WTC11 (cell line): ENCODE results near the gene INA. TPM values are rescaled to one million over a fixed set of nuclear protein-coding genes. Genes with fewer than 3 reads are reported as not detected.

Experiments
- ATAC-seq: fragments of 200-7000 bp; cut with Tn5 transposase; 2 replicates; pipeline ENCODE4 v1.10.0; 2021; ENCODE audit warnings: mild to moderate bottlenecking, moderate library complexity
- CTCF ChIA-PET: fragments of 300-600 bp; sonication (Branson Sonifier 250); formaldehyde crosslinking; loops from one replicate; lab custom pipeline; 2021; ENCODE audit warnings: antibody characterized with exemption; lab: Charles Lee
- POLR2A ChIA-PET: fragments of 350-600 bp; sonication (Branson Sonifier 250); formaldehyde crosslinking; loops from one replicate; lab custom pipeline; 2021; ENCODE audit warnings: antibody characterized with exemption; lab: Charles Lee
- DNase-seq: peaks from one replicate; pipeline ENCODE4 v3.0.0; 2021; ENCODE audit warnings: low spot score
- H3K27ac Mint-ChIP-seq: 2 replicates; pipeline ENCODE4 v1.8.0; 2021; ENCODE audit warnings: mixed read lengths
- H3K27me3 Mint-ChIP-seq: 2 replicates; pipeline ENCODE4 v1.8.0; 2021; ENCODE audit warnings: low read depth, mild to moderate bottlenecking, moderate library complexity, mixed read lengths
- H3K36me3 Mint-ChIP-seq: 2 replicates; pipeline ENCODE4 v1.8.0; 2021; ENCODE audit warnings: mixed read lengths
- H3K4me1 Mint-ChIP-seq: 2 replicates; pipeline ENCODE4 v1.8.0; 2022; ENCODE audit warnings: mixed read lengths
- H3K4me3 Mint-ChIP-seq: 2 replicates; pipeline ENCODE4 v1.8.0; 2021; ENCODE audit warnings: mild to moderate bottlenecking, moderate library complexity, mixed read lengths
- H3K9me3 Mint-ChIP-seq: 2 replicates; pipeline ENCODE4 v1.8.0; 2021; ENCODE audit warnings: mixed read lengths
- ARID4B ChIP-seq: sonication (generic); formaldehyde crosslinking; IDR thresholded peaks from 2 replicates; pipeline ENCODE4 v1.8.0; 2023; ENCODE audit warnings: missing genetic modification reagents, mild to moderate bottlenecking, borderline replicate concordance
- CTCF ChIP-seq: fragments of 200-600 bp; IDR thresholded peaks from 2 replicates; pipeline ENCODE4 v1.8.0; 2022; ENCODE audit warnings: antibody characterized with exemption
- E2F5 ChIP-seq: sonication (generic); formaldehyde crosslinking; IDR thresholded peaks from 2 replicates; pipeline ENCODE4 v1.8.1; 2022; ENCODE audit warnings: mild to moderate bottlenecking, moderate library complexity, missing genetic modification reagents
- FOXP1 ChIP-seq: sonication (generic); formaldehyde crosslinking; IDR thresholded peaks from 2 replicates; pipeline ENCODE4 v1.8.0; 2022; ENCODE audit warnings: missing genetic modification reagents, mild to moderate bottlenecking, moderate library complexity, borderline replicate concordance
- GABPB1 ChIP-seq: sonication (generic); formaldehyde crosslinking; IDR thresholded peaks from 2 replicates; pipeline ENCODE4 v1.8.1; 2023; ENCODE audit warnings: mild to moderate bottlenecking, missing genetic modification reagents
- NFE2L1 ChIP-seq: sonication (generic); formaldehyde crosslinking; IDR thresholded peaks from 2 replicates; pipeline ENCODE4 v1.8.1; 2023; ENCODE audit warnings: missing genetic modification reagents
- NR1H2 ChIP-seq: sonication (generic); formaldehyde crosslinking; IDR thresholded peaks from 2 replicates; pipeline ENCODE4 v1.9.0; 2021; ENCODE audit warnings: mild to moderate bottlenecking, moderate library complexity, missing genetic modification reagents
- PREB ChIP-seq: sonication (generic); formaldehyde crosslinking; IDR thresholded peaks from 2 replicates; pipeline ENCODE4 v1.8.1; 2022; ENCODE audit warnings: mild to moderate bottlenecking, missing genetic modification reagents, moderate library complexity, borderline replicate concordance
- TP53 ChIP-seq: sonication (generic); formaldehyde crosslinking; IDR thresholded peaks from 2 replicates; pipeline ENCODE4 v1.8.1; 2023; ENCODE audit warnings: mild to moderate bottlenecking, missing genetic modification reagents
- ZBTB43 ChIP-seq: sonication (generic); formaldehyde crosslinking; IDR thresholded peaks from 2 replicates; pipeline ENCODE4 v1.8.1; 2023; ENCODE audit warnings: mild to moderate bottlenecking, missing genetic modification reagents
- ZNF121 ChIP-seq: sonication (generic); formaldehyde crosslinking; IDR thresholded peaks from 2 replicates; pipeline ENCODE4 v1.8.0; 2023; ENCODE audit warnings: missing genetic modification reagents
- ZNF281 ChIP-seq: sonication (generic); formaldehyde crosslinking; IDR thresholded peaks from 2 replicates; pipeline ENCODE4 v1.8.0; 2023; ENCODE audit warnings: mild to moderate bottlenecking, missing genetic modification reagents
- ZNF317 ChIP-seq: sonication (generic); formaldehyde crosslinking; IDR thresholded peaks from 2 replicates; pipeline ENCODE4 v1.8.1; 2023; ENCODE audit warnings: low read depth, mild to moderate bottlenecking, moderate library complexity, missing genetic modification reagents, borderline replicate concordance
- ZNF416 ChIP-seq: fragments of 250-450 bp; sonication (Bioruptor Pico); IDR thresholded peaks from 2 replicates; pipeline ENCODE4 v1.9.0; 2021; ENCODE audit warnings: mild to moderate bottlenecking, inconsistent platforms
- ZSCAN18 ChIP-seq: fragments of 250-450 bp; sonication (Bioruptor Pico); IDR thresholded peaks from 2 replicates; pipeline ENCODE4 v2.1.2; 2022; ENCODE audit warnings: mild to moderate bottlenecking, moderate library complexity
- total RNA-seq: library from RNA; stranded (reverse); gene quantifications from 3 replicates; pipeline ENCODE4 v1.2.3, GENCODE V29; 2021

INA gene
- total RNA-seq, 1 experiment from 2014 or later = 20.3 TPM

- Mint-ChIP-seq H3K36me3 (no peaks in the 10 kb centered on the region), H3K27ac (peak overlapping the region; percentile 96), H3K4me1 (peaks cover 36% of the 10 kb centered on the region), H3K4me3 (no peak overlapping the region), H3K27me3 (no peaks in the 10 kb centered on the region), H3K9me3 (peaks cover 4% of the 10 kb centered on the region)
- no peak for ATAC-seq
- ChIA-PET POLR2A (interaction anchor here (0.9 to 2.5 kb wide), 2 partner anchors 39 to 412 kb away, joined by 3 to 21 read pairs; partner anchors contain the start of gene NT5C2), CTCF (interaction anchor here (1.0 to 3.4 kb wide), 7 partner anchors 12 to 1063 kb away, joined by 3 to 27 read pairs (median 9); partner anchors contain the start of genes CNNM2 and NT5C2)
- DNase-seq = no peak
- TF ChIP-seq ZNF317 (CRISPR knock-in tag) (peak; percentile 57; the same call in 1 of the 2 replicates), TP53 (CRISPR knock-in tag) (no peak), ZBTB43 (CRISPR knock-in tag) (no peak)
- TF ChIP-seq, all 79 proteins: peak for 1
These were observed 44.7 kb upstream of the INA start for GRCh38 chr10:103232131-103232673.

GRCh38 chr10:103232772-103233488 lies 44.0 kb upstream of the INA start:
- no peaks in the 10 kb centered on the region for H3K36me3 Mint-ChIP-seq
- peak overlapping the region; percentile 94 for H3K27ac Mint-ChIP-seq
- DNase-seq = no peak
- H3K9me3 Mint-ChIP-seq = peaks cover 4% of the 10 kb centered on the region
- ATAC-seq = no peak
- H3K4me3 Mint-ChIP-seq = no peak overlapping the region
- ChIA-PET CTCF (interaction anchor here (3.0 to 3.4 kb wide), 2 partner anchors 11 to 40 kb away, joined by 9 to 27 read pairs; partner anchors contain the start of gene NT5C2), POLR2A (interaction anchor here (2.5 kb wide), 1 partner anchor 40 kb away, joined by 21 read pairs; the partner anchor contains the start of gene NT5C2)
- peaks cover 37% of the 10 kb centered on the region for H3K4me1 Mint-ChIP-seq
- no peaks in the 10 kb centered on the region for H3K27me3 Mint-ChIP-seq
- TF ChIP-seq ZNF281 (CRISPR knock-in tag) (no peak), GABPB1 (CRISPR knock-in tag) (peak; percentile 81), ZNF121 (CRISPR knock-in tag) (peak; percentile 89)

- peaks cover 44% of the 10 kb centered on the region for H3K4me1 Mint-ChIP-seq
- no peaks in the 10 kb centered on the region for H3K36me3 Mint-ChIP-seq
- POLR2A ChIA-PET = no interaction called here
- ATAC-seq = no peak
- CTCF ChIA-PET = interaction anchor here (0.7 to 3.4 kb wide), 2 partner anchors 8 to 124 kb away, joined by 3 to 27 read pairs; no protein-coding TSS in a partner anchor
- H3K27me3 Mint-ChIP-seq = no peaks in the 10 kb centered on the region
- H3K4me3 Mint-ChIP-seq = no peak overlapping the region
- H3K27ac Mint-ChIP-seq = peak overlapping the region; percentile 13; the same call in 1 of the 2 replicates
- H3K9me3 Mint-ChIP-seq = peaks cover 4% of the 10 kb centered on the region
- no peak for DNase-seq
- TF ChIP-seq CTCF (no peak), NFE2L1 (CRISPR knock-in tag) (no peak), ZNF416 (CRISPR knock-in tag) (no peak), ARID4B (no peak), NR1H2 (CRISPR knock-in tag) (no peak), ZSCAN18 (CRISPR knock-in tag) (no peak), PREB (CRISPR knock-in tag) (no peak), FOXP1 (no peak), E2F5 (CRISPR knock-in tag) (no peak)
These were observed 41.2 kb upstream of the INA start for GRCh38 chr10:103235775-103236174.
